ENCODE results near the gene PLB1. TPM values are rescaled to one million over a fixed set of nuclear protein-coding genes. Genes with fewer than 3 reads are reported as not detected.

PLB1 gene
- total RNA-seq, 1 donor from 2014 or later, result 3.2 TPM

DNA sequence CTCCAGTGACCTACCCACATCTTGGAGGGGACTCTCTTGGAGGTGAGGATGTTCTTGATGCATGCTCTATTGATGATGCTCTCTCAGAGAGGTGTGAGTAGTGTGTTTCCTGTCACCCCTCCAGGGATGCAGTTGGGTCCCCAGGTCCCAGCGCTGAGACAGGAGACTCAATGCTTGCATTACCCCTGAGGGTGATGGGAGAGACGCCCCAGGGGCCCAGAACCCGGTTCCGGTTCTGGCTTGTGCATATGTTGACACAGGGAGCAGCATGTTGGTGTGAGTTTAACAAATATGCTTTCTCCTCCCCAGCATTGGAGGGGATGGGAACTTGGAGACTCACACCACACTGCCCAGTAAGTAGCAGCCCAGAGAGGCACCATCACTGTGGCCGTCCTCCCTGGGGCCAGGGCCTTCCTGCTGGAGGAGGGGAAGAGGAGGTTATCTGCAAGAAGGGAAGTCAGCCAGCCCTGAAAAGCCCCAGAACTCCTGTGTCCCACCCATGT lies 124.5 kb downstream of the PLB1 start:
- DNase-seq (ENCODE audit: low spot score), result no peak
- Mint-ChIP-seq H3K36me3 (ENCODE audit: low read depth, unreplicated experiment) (no peaks in the 10 kb centered on the region), H3K9me3 (ENCODE audit: unreplicated experiment) (no peaks in the 10 kb centered on the region), H3K4me3 (ENCODE audit: unreplicated experiment) (no peak overlapping the region), H3K27ac (ENCODE audit: unreplicated experiment) (no peak overlapping the region), H3K27me3 (ENCODE audit: unreplicated experiment) (peaks cover 2% of the 10 kb centered on the region), H3K4me1 (ENCODE audit: unreplicated experiment) (peaks cover 25% of the 10 kb centered on the region)
- TF ChIP-seq, protein P1, sequence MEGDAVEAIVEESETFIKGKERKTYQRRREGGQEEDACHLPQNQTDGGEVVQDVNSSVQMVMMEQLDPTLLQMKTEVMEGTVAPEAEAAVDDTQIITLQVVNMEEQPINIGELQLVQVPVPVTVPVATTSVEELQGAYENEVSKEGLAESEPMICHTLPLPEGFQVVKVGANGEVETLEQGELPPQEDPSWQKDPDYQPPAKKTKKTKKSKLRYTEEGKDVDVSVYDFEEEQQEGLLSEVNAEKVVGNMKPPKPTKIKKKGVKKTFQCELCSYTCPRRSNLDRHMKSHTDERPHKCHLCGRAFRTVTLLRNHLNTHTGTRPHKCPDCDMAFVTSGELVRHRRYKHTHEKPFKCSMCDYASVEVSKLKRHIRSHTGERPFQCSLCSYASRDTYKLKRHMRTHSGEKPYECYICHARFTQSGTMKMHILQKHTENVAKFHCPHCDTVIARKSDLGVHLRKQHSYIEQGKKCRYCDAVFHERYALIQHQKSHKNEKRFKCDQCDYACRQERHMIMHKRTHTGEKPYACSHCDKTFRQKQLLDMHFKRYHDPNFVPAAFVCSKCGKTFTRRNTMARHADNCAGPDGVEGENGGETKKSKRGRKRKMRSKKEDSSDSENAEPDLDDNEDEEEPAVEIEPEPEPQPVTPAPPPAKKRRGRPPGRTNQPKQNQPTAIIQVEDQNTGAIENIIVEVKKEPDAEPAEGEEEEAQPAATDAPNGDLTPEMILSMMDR (IDR thresholded peaks at IDR 0.05; ENCODE audit: unreplicated experiment), result no peak

DNA sequence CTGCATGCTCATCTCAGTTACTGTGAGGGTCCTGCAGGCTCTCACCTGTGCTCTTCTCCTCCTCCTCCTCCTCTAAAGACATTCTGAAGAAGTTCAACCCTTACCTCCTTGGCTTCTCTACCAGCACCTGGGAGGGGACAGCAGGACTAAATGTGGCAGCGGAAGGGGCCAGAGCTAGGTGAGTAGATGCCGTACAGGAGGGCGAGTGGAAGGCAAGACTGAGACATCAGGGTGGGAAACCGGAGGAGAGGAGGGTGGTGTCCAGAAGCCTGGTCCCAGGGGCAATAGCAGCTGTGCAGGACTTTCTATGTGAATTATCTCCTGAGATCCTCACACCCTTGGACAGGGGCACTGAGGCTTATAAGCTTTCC lies 124.9 kb downstream of the PLB1 start:
- Mint-ChIP-seq H3K36me3 (ENCODE audit: low read depth, unreplicated experiment) (no peaks in the 10 kb centered on the region), H3K4me1 (ENCODE audit: unreplicated experiment) (peaks cover 25% of the 10 kb centered on the region), H3K27me3 (ENCODE audit: unreplicated experiment) (peaks cover 2% of the 10 kb centered on the region), H3K9me3 (ENCODE audit: unreplicated experiment) (no peaks in the 10 kb centered on the region), H3K27ac (ENCODE audit: unreplicated experiment) (peak overlapping the region; percentile 96), H3K4me3 (ENCODE audit: unreplicated experiment) (no peak overlapping the region)
- TF ChIP-seq, protein P1 (IDR thresholded peaks at IDR 0.05; ENCODE audit: unreplicated experiment), result no peak
- no peak for DNase-seq (ENCODE audit: low spot score)

DNA sequence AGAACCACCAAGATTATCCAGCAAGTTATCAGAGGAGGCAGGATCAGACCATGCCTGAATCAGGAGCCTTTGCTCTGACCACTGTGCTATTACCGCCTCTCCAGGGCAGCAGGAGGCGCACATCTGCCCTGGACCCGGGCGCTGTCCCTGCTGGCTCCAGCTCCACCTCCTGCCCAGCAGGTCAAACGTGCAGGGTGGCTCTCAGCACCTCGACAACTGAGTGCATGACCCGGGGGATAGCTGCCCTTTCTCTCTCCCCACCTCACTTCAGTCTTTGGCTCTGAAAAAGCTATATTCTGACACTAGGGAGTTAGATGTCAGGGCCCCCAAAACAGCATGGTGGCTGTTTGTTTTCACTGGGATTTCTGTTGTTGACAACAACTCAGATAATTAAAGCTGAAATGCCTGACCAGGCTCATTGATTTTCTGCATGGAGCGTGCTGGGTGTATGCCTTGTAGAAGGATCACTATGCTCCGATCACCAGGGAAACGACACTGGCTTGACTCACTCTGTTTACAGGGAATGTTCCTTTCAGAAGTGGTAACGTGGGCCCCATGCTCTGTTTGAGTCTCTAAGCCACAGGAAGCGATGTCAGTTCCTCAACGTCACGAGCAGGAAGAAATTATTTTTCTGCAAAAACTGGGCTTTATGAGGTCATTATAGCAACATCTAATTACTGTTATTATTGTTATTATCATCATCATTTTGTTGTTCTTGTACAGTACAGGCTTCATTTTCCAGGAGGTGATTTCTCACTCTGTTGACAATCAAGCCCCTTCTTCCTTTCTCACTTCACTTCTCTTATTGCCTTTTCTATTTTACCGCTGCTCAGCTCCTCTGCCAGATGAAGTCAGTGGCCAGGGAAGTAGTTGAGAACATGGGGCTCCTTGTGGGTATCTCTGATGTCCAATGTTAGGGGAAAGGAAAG lies 125.6 kb downstream of the PLB1 start:
- peaks cover 2% of the 10 kb centered on the region for H3K27me3 Mint-ChIP-seq (ENCODE audit: unreplicated experiment)
- DNase-seq (ENCODE audit: low spot score), result peak; percentile 35
- H3K4me1 Mint-ChIP-seq (ENCODE audit: unreplicated experiment), result peaks cover 25% of the 10 kb centered on the region
- H3K36me3 Mint-ChIP-seq (ENCODE audit: low read depth, unreplicated experiment), result no peaks in the 10 kb centered on the region
- TF ChIP-seq, protein P1 (IDR thresholded peaks at IDR 0.05; ENCODE audit: unreplicated experiment), result no peak
- H3K9me3 Mint-ChIP-seq (ENCODE audit: unreplicated experiment), result no peaks in the 10 kb centered on the region
- H3K4me3 Mint-ChIP-seq (ENCODE audit: unreplicated experiment), result no peak overlapping the region
- H3K27ac Mint-ChIP-seq (ENCODE audit: unreplicated experiment), result peak overlapping the region; percentile 96

DNA sequence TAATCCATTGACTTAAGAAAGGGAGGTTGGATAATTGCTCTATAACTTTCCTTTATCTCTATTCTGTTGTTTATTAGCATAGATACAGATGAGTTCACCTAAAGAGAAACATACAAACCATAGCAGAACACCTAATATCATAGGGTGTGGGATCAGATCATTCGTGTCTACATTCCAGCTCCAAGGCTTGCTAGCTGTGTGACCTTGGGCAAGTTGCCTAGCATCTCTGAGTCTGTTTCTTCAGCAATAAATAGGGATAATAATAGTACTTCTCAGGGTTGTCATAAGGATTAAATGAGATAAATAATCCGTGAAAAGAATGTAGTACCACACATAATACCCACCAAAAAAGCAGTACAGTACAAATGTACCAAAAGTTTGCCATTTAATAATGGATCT lies 126.2 kb downstream of the PLB1 start:
- H3K4me3 Mint-ChIP-seq (ENCODE audit: unreplicated experiment), result no peak overlapping the region
- TF ChIP-seq, protein P1 (IDR thresholded peaks at IDR 0.05; ENCODE audit: unreplicated experiment), result no peak
- H3K27me3 Mint-ChIP-seq (ENCODE audit: unreplicated experiment), result peaks cover 2% of the 10 kb centered on the region
- peak overlapping the region; percentile 96 for H3K27ac Mint-ChIP-seq (ENCODE audit: unreplicated experiment)
- no peaks in the 10 kb centered on the region for H3K9me3 Mint-ChIP-seq (ENCODE audit: unreplicated experiment)
- H3K36me3 Mint-ChIP-seq (ENCODE audit: low read depth, unreplicated experiment), result no peaks in the 10 kb centered on the region
- peaks cover 25% of the 10 kb centered on the region for H3K4me1 Mint-ChIP-seq (ENCODE audit: unreplicated experiment)
- no peak for DNase-seq (ENCODE audit: low spot score)
